GM23248 (cell line): ENCODE measurements around the gene NDUFA5. TPM values are rescaled to one million over a fixed set of nuclear protein-coding genes. Genes with fewer than 3 reads are reported as not detected.

Source experiments
- DNase-seq: peaks from one replicate; pipeline ENCODE4 v3.0.0-alpha.2; 2015
- H2AFZ ChIP-seq: fragments of 200-600 bp; sonication (generic); 2 replicates; pipeline ENCODE4 v1.6.1; 2016; ENCODE audit warnings: antibody characterized with exemption
- H3F3A ChIP-seq: fragments of 200-600 bp; sonication (generic); 2 replicates; pipeline ENCODE4 v1.6.1; 2016; ENCODE audit warnings: mild to moderate bottlenecking, antibody characterized with exemption, mixed run types; ENCODE audit not compliant: insufficient read depth
- H3K27ac ChIP-seq: fragments of 200-600 bp; sonication (generic); 2 replicates; pipeline ENCODE4 v1.5.1; 2016; ENCODE audit warnings: mild to moderate bottlenecking
- H3K27me3 ChIP-seq: fragments of 200-600 bp; sonication (generic); replicated peaks from 2 replicates; pipeline ENCODE4 v1.6.1; 2016; ENCODE audit warnings: mild to moderate bottlenecking; ENCODE audit not compliant: insufficient read depth
- H3K36me3 ChIP-seq: fragments of 200-600 bp; sonication (generic); 2 replicates; pipeline ENCODE4 v1.6.1; 2016; ENCODE audit warnings: low read depth, mild to moderate bottlenecking
- H3K4me1 ChIP-seq: fragments of 200-600 bp; sonication (generic); 2 replicates; pipeline ENCODE4 v1.6.1; 2016; ENCODE audit warnings: mild to moderate bottlenecking; ENCODE audit not compliant: insufficient read depth
- H3K4me2 ChIP-seq: fragments of 200-600 bp; sonication (generic); one replicate; pipeline ENCODE4 v1.6.1; 2016; ENCODE audit warnings: mild to moderate bottlenecking; ENCODE audit not compliant: unreplicated experiment
- H3K4me3 ChIP-seq: fragments of 200-600 bp; sonication (generic); 2 replicates; pipeline ENCODE4 v1.5.1; 2016; ENCODE audit warnings: mild to moderate bottlenecking
- H3K79me2 ChIP-seq: fragments of 200-600 bp; sonication (generic); 2 replicates; pipeline ENCODE4 v1.6.1; 2016; ENCODE audit warnings: mild to moderate bottlenecking; ENCODE audit not compliant: insufficient read depth
- H3K9ac ChIP-seq: fragments of 200-600 bp; sonication (generic); 2 replicates; pipeline ENCODE4 v1.6.1; 2016; ENCODE audit warnings: mild to moderate bottlenecking
- H3K9me2 ChIP-seq: fragments of 200-600 bp; sonication (generic); 2 replicates; pipeline ENCODE4 v1.6.1; 2016; ENCODE audit warnings: mixed run types, mild to moderate bottlenecking, moderate library complexity; ENCODE audit not compliant: insufficient read depth
- H3K9me3 ChIP-seq: fragments of 200-600 bp; sonication (generic); one replicate; pipeline ENCODE4 v1.6.1; 2017; ENCODE audit warnings: low read depth
- H4K20me1 ChIP-seq: fragments of 200-600 bp; sonication (generic); 2 replicates; pipeline ENCODE4 v1.6.0; 2016; ENCODE audit not compliant: insufficient read depth
- EZH2 ChIP-seq: fragments of 200-600 bp; sonication (generic); IDR thresholded peaks from 2 replicates; pipeline ENCODE4 v1.6.1; 2018; ENCODE audit warnings: antibody characterized with exemption, mild to moderate bottlenecking; ENCODE audit not compliant: insufficient read depth, poor library complexity, severe bottlenecking
- EZH2phosphoT487 ChIP-seq: fragments of 200-600 bp; sonication (generic); IDR thresholded peaks from 2 replicates; pipeline ENCODE4 v1.6.1; 2018; ENCODE audit warnings: antibody characterized with exemption, moderate library complexity, mild to moderate bottlenecking, low read depth; ENCODE audit not compliant: insufficient read depth
- WGBS, 2 experiments: methylation state at CpG; one replicate each; pipeline ENCODE4 v1.1.6; 2015 to 2017; ENCODE audit warnings: low lambda C conversion rate in 2 of 2, low coverage in 1 of 2; ENCODE audit errors: missing lambda C conversion rate in 2 of 2; 5-methylcytosine and 5-hydroxymethylcytosine counted together
- in situ Hi-C: fragments of 300-500 bp; cut with MboI; formaldehyde crosslinking; loops from 2 replicates; pipeline ENCODE4 v1.15.0; 2020
- polyA plus RNA-seq: library from polyadenylated mRNA; unstranded; fragments of >200 nt; fragmentation: Nextera tagmentation; extraction: Ambion mirVana; gene quantifications from 2 replicates; pipeline ENCODE4 v1.2.1, GENCODE V29; 2016
- total RNA-seq: library from RNA; depleted of rRNA; stranded (reverse); fragments of >200 nt; shearing (Covaris generic); gene quantifications from 2 replicates; pipeline ENCODE4 v1.2.3, GENCODE V29; 2014

Gene NDUFA5
- total and polyA plus RNA-seq, 2 experiments from 2014 or later = 52.4 to 110 TPM

- DNase-seq = no peak
Measured at GRCh38 chr7:123522066-123522465, 35.6 kb downstream of the NDUFA5 start.

GRCh38 chr7:123505221-123505620 is 52.4 kb downstream of the NDUFA5 start:
- Histone ChIP-seq H3K9me3 (no peaks in the 10 kb centered on the region), H3K27me3 (no peaks in the 10 kb centered on the region), H3F3A (no peaks in the 10 kb centered on the region), H3K9ac (no peak overlapping the region), H4K20me1 (no peaks in the 10 kb centered on the region), H3K4me1 (no peaks in the 10 kb centered on the region), H3K27ac (no peak overlapping the region), H3K79me2 (no peaks in the 10 kb centered on the region), H3K4me2 (no peak overlapping the region), H3K36me3 (no peaks in the 10 kb centered on the region), H3K9me2 (no peaks in the 10 kb centered on the region), H3K4me3 (no peak overlapping the region), H2AFZ (no peak overlapping the region)
- in situ Hi-C loops = no loop called here
- no peak for TF ChIP-seq EZH2
- no peak for TF ChIP-seq EZH2phosphoT487
- WGBS, 2 experiments = 43 to 52% methylated on average over 2 of the region's 2 CpGs
- no peak for DNase-seq

More at GRCh38 chr7:123522066-123522465, 35.6 kb downstream of the NDUFA5 start:
- Histone ChIP-seq H3K4me2 (no peak overlapping the region), H3K79me2 (no peaks in the 10 kb centered on the region), H2AFZ (no peak overlapping the region), H3K9me3 (no peaks in the 10 kb centered on the region), H3K9me2 (no peaks in the 10 kb centered on the region), H3F3A (no peaks in the 10 kb centered on the region), H3K9ac (no peak overlapping the region), H3K36me3 (no peaks in the 10 kb centered on the region), H3K4me3 (no peak overlapping the region), H3K4me1 (no peaks in the 10 kb centered on the region), H4K20me1 (no peaks in the 10 kb centered on the region), H3K27ac (no peak overlapping the region), H3K27me3 (0 out of 2 replicates have a peak, but pooled peaks cover 5% of the 10 kb centered on the region)
- in situ Hi-C loops = no loop called here
- 48 to 60% methylated on average over 2 of the region's 2 CpGs for WGBS, 2 experiments
- no peak for TF ChIP-seq EZH2phosphoT487
- no peak for TF ChIP-seq EZH2

- WGBS, 2 experiments = 46 to 51% methylated on average over 5 of the region's 5 CpGs
- Histone ChIP-seq H3K9me2 (no peaks in the 10 kb centered on the region), H3K27me3 (no peaks in the 10 kb centered on the region), H3K4me2 (no peak overlapping the region), H3K4me1 (no peaks in the 10 kb centered on the region), H3K9me3 (no peaks in the 10 kb centered on the region), H3K9ac (no peak overlapping the region), H3K4me3 (no peak overlapping the region), H3F3A (no peaks in the 10 kb centered on the region), H3K79me2 (no peaks in the 10 kb centered on the region), H4K20me1 (no peaks in the 10 kb centered on the region), H3K27ac (no peak overlapping the region), H3K36me3 (no peaks in the 10 kb centered on the region), H2AFZ (no peak overlapping the region)
- TF ChIP-seq EZH2 (no peak), EZH2phosphoT487 (no peak)
- in situ Hi-C loops = no loop called here
- no peak for DNase-seq
Measured at GRCh38 chr7:123502201-123502600, 55.4 kb downstream of the NDUFA5 start.

- no peak overlapping the region for H2AFZ ChIP-seq
- WGBS, 2 experiments = 36 to 54% methylated on average over 1 of the region's 1 CpG
- no peak overlapping the region for H3K4me3 ChIP-seq
- no peaks in the 10 kb centered on the region for H3K36me3 ChIP-seq
- no peaks in the 10 kb centered on the region for H3K79me2 ChIP-seq
- no peak for DNase-seq
- no peaks in the 10 kb centered on the region for H3K9me2 ChIP-seq
- H3K4me2 ChIP-seq = no peak overlapping the region
- no peak for TF ChIP-seq EZH2
- no peaks in the 10 kb centered on the region for H4K20me1 ChIP-seq
- H3K27ac ChIP-seq = no peak overlapping the region
- no peaks in the 10 kb centered on the region for H3K27me3 ChIP-seq
- H3K4me1 ChIP-seq = no peaks in the 10 kb centered on the region
- no peak overlapping the region for H3K9ac ChIP-seq
- H3K9me3 ChIP-seq = no peaks in the 10 kb centered on the region
- in situ Hi-C loops = no loop called here
- no peaks in the 10 kb centered on the region for H3F3A ChIP-seq
Measured at GRCh38 chr7:123500878-123501489, 56.6 kb downstream of the NDUFA5 start.
